Urothelium cell line (cell line): ENCODE measurements around the gene CAMSAP3.
"Not testable (repeated sequence)": the region's sequence is repeated elsewhere in the genome, so short reads cannot be mapped to it uniquely, and the experiment has no call there.

Source experiments
- DNase-seq: peaks from one replicate; pipeline ENCODE4 v3.0.0; 2011; ENCODE audit warnings: low spot score, mixed read lengths
- FAIRE-seq: peaks from 2 replicates; lab custom pipeline; 2011; peaks lifted over from hg19 to GRCh38; lab: Jason Lieb, UNC

CAMSAP3 gene

DNA sequence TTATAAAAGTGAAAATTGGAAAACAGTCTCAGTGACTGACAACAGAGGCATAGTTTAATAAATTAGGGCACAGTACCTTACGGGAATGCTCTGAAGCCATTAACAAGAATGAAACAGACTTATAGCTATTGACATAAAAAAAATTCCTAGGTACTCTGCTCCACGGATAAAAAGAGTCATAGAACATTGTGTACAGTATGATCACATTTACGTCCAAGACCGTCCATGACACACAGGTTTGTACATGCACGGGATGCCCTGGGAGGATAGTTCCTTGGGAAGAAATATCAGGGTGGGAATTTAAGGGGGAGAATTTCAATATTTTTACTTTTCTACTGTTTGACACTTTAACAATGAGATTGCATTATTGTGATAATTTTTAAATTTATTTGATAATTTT, 24.9 kb upstream of the CAMSAP3 start:
- DNase-seq (no peak), FAIRE-seq (no peak)

GRCh38 chr19:7575434-7576040, 20.1 kb upstream of the CAMSAP3 start:
- DNase-seq (no peak), FAIRE-seq (no peak)

DNA sequence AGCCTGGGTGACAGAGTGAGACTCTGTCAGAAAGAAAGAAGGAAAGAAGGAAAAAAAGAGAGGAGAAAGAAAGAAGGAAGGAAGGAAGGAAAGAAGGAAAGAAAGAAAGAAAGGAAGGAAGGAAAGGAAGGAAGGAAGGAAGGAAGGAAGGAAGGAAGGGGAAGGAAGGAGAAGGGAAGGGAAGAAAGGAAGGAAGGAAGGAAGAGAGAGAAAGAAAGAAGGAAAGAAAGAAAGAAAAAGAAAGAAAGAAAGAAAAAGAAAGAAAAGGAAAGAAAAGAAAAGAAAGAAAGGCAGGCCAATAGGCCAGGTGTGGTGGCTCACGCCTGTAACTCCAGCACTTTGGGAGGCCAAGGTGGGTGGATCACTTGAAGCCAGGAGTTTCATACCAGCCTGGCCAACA, 18.2 kb upstream of the CAMSAP3 start:
- DNase-seq, FAIRE-seq: not testable (repeated sequence)

DNA sequence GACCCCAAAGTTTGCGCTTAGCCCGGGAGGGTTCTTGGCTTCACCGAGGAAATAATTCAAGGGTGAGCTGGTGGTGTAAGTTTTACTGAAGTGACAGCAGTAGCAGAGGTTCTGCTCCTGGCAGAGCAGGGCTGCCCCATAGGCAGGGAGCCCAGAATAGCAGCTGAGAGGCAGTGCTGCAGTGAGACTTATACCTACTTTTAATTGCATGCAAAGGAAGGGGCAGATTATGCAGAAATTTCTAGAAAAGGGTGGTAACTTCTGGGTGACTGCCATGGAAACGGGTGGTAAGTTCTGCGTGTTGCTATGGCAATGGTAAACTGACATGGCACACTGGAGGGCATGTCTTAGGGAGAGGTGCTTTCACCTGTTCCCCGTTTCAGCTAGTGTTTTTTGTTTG, 17.5 kb upstream of the CAMSAP3 start:
- DNase-seq (no peak), FAIRE-seq (no peak)

GRCh38 chr19:7579182-7579581, 16.5 kb upstream of the CAMSAP3 start:
- DNase-seq (no peak), FAIRE-seq (no peak)

GRCh38 chr19:7582446-7582845, 13.2 kb upstream of the CAMSAP3 start:
- FAIRE-seq (no peak), DNase-seq (no peak)

DNA sequence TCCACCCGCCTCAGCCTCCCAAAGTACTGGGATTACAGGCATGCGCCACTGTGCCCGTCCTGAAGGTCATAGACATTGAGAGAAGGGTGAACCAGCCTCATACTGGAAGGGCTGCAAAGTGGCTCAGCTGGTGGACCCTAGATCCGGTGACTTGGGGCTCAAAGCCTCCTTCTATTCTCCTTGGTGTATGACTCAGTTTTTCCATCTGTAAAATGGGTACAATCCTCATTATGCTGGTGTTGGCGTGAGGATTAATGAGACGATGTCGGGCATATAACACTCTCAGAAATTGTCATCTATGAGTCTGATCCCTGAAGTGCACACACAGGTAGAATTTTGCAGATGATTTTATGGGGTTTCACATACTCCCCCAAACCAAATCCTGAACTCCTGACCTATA, 5.8 kb upstream of the CAMSAP3 start:
- no peak for DNase-seq
- FAIRE-seq: no peak

GRCh38 chr19:7590256-7590655, 5.4 kb upstream of the CAMSAP3 start:
- no peak for FAIRE-seq
- no peak for DNase-seq

DNA sequence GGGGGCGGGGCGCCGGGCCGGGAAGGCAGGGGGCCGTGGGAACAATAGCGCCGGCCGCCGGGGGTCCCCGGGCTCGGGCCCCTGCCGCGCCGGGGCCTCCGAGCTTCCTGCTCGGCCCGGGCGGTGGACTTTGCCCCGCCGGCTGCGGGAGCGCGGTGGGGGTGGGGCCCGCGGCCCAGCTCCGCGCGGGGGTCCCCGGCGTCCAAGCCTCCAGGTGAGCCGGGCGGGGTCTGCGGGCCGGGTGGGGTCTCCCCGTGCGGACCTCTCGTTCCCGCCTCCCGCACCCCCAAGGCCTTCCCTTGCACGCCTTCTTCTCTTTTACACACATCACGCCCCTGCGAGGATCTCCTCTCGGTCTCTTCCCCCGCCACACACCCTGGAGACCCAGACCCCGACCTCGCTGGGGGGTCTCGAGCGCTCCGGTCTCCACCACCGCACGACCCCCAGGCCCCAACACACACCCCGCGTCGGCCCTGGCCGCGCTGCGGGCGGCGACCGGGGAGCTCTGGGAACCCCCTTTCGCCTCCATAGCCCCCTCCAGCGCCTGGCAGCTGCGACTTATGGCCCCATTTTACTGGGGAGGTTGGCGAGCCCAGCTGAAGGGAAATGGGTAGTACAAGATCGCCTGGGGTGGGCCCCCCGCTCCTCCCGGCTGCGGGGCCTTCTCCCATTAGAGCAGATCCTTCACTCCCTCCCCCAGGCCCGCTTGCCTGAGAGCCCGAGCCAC, 711 bp downstream of the CAMSAP3 start:
- FAIRE-seq: no peak

DNA sequence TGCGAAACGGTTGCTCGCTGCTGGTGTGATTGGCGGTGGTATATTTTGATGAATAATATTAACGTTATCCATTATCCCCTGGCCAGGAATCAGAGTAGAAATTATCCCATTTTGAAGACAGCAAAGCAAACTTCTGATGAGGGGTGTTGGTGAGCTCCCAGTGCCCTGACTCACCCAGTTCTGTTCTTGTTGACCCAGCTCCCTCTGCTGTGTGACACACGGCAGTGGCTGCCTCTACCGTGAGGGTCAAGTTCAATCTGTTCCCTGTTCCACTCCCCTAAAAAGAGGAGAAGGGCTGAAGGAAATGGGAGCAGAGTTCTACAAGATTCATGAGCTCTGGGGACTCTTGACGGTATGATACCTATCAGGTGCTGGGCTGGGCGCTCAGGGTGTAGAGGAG, 2.0 kb downstream of the CAMSAP3 start:
- no peak for FAIRE-seq
- no peak for DNase-seq

More for the DNA sequence above, 711 bp downstream of the CAMSAP3 start:
- DNase-seq: no peak

GRCh38 chr19:7598180-7598579, 2.5 kb downstream of the CAMSAP3 start:
- FAIRE-seq: no peak

GRCh38 chr19:7600721-7601120, 5.1 kb downstream of the CAMSAP3 start:
- DNase-seq (no peak), FAIRE-seq (no peak)

More at GRCh38 chr19:7598180-7598579, 2.5 kb downstream of the CAMSAP3 start:
- DNase-seq: no peak

GRCh38 chr19:7602240-7602934, 6.7 kb downstream of the CAMSAP3 start:
- FAIRE-seq: no peak
- no peak for DNase-seq

DNA sequence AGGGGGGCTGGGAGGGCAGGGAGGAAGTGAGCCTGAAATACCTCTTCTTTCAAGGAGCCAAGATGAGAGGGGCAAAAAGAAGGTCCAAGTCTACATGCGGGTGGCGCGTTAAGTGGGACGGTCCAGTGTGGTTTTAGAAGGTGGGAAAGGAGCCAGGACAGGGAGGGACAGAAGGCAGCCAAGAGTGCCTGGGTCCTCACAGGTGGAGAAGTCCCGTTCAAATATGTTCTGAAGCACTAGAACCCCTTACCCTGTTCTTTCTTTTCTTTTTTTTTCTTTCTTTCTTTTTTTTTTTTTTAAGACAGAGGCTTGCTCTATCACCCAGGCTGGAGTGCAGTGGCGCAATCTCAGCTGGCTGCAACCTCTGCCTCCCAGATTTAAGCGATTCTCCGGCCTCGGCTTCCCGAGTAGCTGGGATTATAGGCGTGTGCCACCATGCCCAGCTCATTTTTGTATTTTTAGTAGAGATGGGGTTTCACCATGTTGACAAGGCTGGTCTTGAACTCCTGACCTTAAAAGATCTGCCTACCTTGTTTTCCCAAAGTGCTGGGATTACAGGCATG, 7.4 kb downstream of the CAMSAP3 start:
- DNase-seq (no peak), FAIRE-seq (no peak)

DNA sequence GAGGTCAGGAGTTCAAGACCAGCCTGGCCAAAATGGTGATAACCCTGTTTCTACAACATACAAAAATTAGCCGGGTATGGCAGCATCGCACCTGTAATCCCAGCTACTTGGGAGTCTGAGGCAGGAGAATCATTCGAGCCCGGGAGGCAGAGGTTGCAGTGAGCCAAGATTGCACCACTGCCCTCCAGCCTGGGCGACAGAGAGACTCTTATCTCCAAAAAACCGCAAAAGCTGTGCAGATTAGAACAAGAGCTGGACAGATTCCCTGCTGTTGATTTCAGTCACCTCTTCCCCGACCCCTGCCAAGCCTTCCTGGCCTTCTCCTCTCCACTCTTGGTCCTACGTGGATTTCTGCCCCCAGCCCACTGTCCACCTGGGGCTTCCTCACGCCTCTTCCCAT, 8.3 kb downstream of the CAMSAP3 start:
- FAIRE-seq (no peak), DNase-seq (no peak)

- no peak for FAIRE-seq
- no peak for DNase-seq
Observed at GRCh38 chr19:7605490-7606222, 10.0 kb downstream of the CAMSAP3 start.

DNA sequence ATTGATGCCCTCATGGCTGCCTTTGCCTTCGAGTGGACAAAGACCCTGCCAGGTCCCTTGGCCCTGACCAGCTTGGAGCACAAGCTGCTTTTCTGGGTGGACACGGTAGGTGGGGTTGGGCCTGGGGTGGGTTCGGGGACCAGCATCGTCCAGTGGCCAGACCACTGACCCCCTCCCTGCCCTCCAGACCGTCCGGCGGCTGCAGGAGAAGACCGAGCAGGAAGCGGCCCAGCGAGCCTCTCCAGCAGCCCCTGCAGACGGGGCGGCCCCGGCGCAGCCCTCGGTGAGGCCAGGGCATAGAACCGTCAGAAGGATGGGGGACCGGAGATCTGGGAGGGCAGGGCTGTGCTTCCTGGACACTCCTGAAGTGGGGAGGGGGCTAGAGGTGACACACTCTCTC, 10.6 kb downstream of the CAMSAP3 start:
- FAIRE-seq (no peak), DNase-seq (no peak)

DNA sequence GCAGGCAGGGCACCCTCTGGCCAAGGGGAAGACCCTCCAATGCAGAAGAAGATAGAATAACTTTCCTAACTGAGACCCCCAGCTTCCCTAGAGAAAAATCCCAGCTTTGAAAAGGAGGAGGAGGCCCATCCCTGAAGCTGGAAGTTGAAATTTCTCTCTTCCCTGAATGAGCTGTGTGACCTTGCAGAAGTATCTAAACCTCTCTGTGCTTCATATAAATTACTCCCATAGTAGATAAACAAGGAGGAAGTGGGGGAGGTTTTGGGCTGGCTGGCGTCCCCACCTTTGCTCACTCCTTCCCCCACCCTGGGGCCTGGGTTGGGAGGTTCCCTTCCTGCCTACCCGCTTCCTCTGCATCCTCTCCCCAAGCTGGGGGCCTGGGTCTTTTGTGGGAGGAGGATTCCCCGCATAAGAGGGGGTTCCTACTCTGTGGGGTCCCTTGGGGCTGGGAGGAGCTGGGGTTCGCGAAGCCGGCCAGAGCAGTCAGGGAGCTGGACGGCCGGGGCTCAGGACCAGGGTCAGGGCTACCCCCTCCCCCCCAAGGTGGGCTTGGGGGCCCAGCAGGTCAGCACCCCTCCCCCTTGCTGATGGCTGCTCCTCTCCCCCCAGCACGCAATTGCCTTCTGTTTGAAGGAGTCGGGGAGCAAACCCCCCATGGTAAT, 11.7 kb downstream of the CAMSAP3 start:
- FAIRE-seq: no peak
- DNase-seq: no peak

- DNase-seq: no peak
- FAIRE-seq: no peak
Observed at GRCh38 chr19:7607874-7608560, 12.4 kb downstream of the CAMSAP3 start.
